SJCRH30 (cell line): ENCODE measurements around the gene FEZF2. TPM values are rescaled to one million over a fixed set of nuclear protein-coding genes. Genes with fewer than 3 reads are reported as not detected.
A peak's percentile ranks its signal among the peaks of the same experiment; 100 is the strongest.

Source experiments
- DNase-seq, 2 experiments: peaks; one replicate each; pipeline ENCODE4 v3.0.0-alpha.2; 2015 to 2020
- H3K27ac ChIP-seq: fragments of 250-450 bp; sonication (Bioruptor Pico); 2 replicates; pipeline ENCODE4 v1.5.1; 2020; ENCODE audit warnings: mild to moderate bottlenecking, moderate library complexity
- H3K27me3 ChIP-seq: fragments of 250-450 bp; sonication (Bioruptor Pico); 2 replicates; pipeline ENCODE4 v1.5.1; 2020; ENCODE audit warnings: mild to moderate bottlenecking, moderate library complexity
- H3K36me3 ChIP-seq: fragments of 250-450 bp; sonication (Bioruptor Pico); 2 replicates; pipeline ENCODE4 v1.5.1; 2020; ENCODE audit warnings: mild to moderate bottlenecking, moderate library complexity
- H3K4me1 ChIP-seq: fragments of 250-450 bp; sonication (Bioruptor Pico); 2 replicates; pipeline ENCODE4 v1.5.1; 2020; ENCODE audit warnings: mild to moderate bottlenecking, moderate library complexity
- H3K4me3 ChIP-seq: fragments of 250-450 bp; sonication (Bioruptor Pico); 2 replicates; pipeline ENCODE4 v1.5.1; 2020; ENCODE audit warnings: mild to moderate bottlenecking, moderate library complexity
- H3K9me3 ChIP-seq: fragments of 250-450 bp; sonication (Bioruptor Pico); replicated peaks from 2 replicates; pipeline ENCODE4 v1.5.1; 2020; ENCODE audit warnings: mild to moderate bottlenecking, moderate library complexity
- total RNA-seq: library from RNA; depleted of rRNA; stranded (reverse); fragments of >200 nt; shearing (Covaris generic); gene quantifications from 2 replicates; pipeline ENCODE4 v1.2.3, GENCODE V29; 2014

The FEZF2 gene
- total RNA-seq, 1 experiment from 2014 or later, result not detected

- H3K27me3 ChIP-seq, result no peaks in the 10 kb centered on the region
- no peaks in the 10 kb centered on the region for H3K9me3 ChIP-seq
- H3K36me3 ChIP-seq, result no peaks in the 10 kb centered on the region
- H3K4me1 ChIP-seq, result no peaks in the 10 kb centered on the region
- H3K4me3 ChIP-seq, result no peak overlapping the region
- DNase-seq, result no peak
- H3K27ac ChIP-seq, result no peak overlapping the region
Measured at GRCh38 chr3:62367763-62368195, 5.6 kb downstream of the FEZF2 start.

DNA sequence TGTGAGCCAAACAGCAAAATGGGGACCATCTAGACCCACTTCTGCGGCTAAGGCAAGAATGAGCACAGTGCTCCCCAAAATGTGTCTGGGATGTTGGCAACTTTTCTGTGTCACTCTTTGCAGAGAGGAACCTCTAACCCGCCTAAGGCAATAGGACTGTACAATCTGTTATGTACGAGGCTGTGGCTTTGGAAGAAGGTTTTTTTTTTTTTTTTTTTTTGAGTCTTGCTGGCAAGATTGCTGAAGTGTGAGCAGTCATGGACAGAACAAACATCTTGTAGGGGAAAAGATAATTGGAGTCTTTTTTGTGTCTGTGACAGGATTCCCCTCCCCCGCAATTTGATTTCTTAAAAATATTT is 7.2 kb downstream of the FEZF2 start:
- H3K4me1 ChIP-seq, result no peaks in the 10 kb centered on the region
- H3K9me3 ChIP-seq, result no peaks in the 10 kb centered on the region
- H3K27me3 ChIP-seq, result no peaks in the 10 kb centered on the region
- H3K27ac ChIP-seq, result no peak overlapping the region
- no peak for DNase-seq
- H3K36me3 ChIP-seq, result no peaks in the 10 kb centered on the region
- H3K4me3 ChIP-seq, result no peak overlapping the region

GRCh38 chr3:62365391-62366125 is 7.8 kb downstream of the FEZF2 start:
- Histone ChIP-seq H3K4me1 (no peaks in the 10 kb centered on the region), H3K27ac (no peak overlapping the region), H3K27me3 (no peaks in the 10 kb centered on the region), H3K36me3 (no peaks in the 10 kb centered on the region), H3K4me3 (no peak overlapping the region), H3K9me3 (no peaks in the 10 kb centered on the region)
- no peak for DNase-seq

GRCh38 chr3:62364191-62364590 is 9.2 kb downstream of the FEZF2 start:
- no peak overlapping the region for H3K27ac ChIP-seq
- no peak for DNase-seq
- H3K36me3 ChIP-seq, result no peaks in the 10 kb centered on the region
- H3K27me3 ChIP-seq, result no peaks in the 10 kb centered on the region
- no peaks in the 10 kb centered on the region for H3K9me3 ChIP-seq
- H3K4me3 ChIP-seq, result no peak overlapping the region
- H3K4me1 ChIP-seq, result no peaks in the 10 kb centered on the region

DNA sequence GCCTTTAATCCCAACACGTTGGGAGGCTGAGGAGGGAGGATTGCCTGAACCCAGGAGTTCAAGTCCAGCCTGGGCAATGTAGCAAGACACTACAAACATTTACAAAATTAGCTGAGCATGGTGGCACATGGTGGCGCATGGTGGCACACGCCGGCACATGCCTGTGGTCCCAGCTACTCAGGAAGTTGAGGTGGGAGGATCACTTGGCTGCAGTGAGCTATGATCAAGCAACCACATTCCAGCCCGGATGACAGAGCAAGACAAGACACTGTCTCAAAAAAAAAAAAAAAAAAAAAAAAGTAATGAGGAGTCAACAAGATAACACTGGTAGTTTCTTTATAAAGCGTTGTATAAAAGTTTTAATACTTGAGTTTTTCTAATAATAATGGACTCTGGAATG is 10.1 kb downstream of the FEZF2 start:
- H3K9me3 ChIP-seq, result no peaks in the 10 kb centered on the region
- H3K36me3 ChIP-seq, result no peaks in the 10 kb centered on the region
- no peaks in the 10 kb centered on the region for H3K27me3 ChIP-seq
- no peaks in the 10 kb centered on the region for H3K4me1 ChIP-seq
- no peak overlapping the region for H3K27ac ChIP-seq
- DNase-seq, result no peak
- no peak overlapping the region for H3K4me3 ChIP-seq

DNA sequence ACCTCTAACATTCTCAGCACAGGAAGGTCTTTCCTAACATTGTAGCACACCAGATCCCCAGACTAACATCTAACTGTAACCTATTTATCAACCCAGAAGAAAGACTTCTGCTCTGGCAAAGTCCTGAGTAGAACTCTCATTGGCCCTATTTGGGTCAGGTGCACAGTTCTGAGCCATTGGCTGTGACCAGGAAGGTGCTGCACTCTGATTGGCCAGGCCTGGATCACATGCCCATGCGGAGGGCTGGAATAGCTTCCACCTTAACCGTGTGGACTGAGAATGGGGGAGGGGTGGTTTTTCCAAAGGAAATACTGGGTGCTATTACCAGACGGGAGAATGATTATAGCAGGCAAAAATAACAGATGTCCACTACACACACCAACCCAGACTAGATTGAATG is 11.5 kb downstream of the FEZF2 start:
- Histone ChIP-seq H3K27me3 (no peaks in the 10 kb centered on the region), H3K9me3 (no peaks in the 10 kb centered on the region), H3K4me1 (no peaks in the 10 kb centered on the region), H3K36me3 (no peaks in the 10 kb centered on the region), H3K27ac (no peak overlapping the region), H3K4me3 (no peak overlapping the region)
- DNase-seq, result no peak

DNA sequence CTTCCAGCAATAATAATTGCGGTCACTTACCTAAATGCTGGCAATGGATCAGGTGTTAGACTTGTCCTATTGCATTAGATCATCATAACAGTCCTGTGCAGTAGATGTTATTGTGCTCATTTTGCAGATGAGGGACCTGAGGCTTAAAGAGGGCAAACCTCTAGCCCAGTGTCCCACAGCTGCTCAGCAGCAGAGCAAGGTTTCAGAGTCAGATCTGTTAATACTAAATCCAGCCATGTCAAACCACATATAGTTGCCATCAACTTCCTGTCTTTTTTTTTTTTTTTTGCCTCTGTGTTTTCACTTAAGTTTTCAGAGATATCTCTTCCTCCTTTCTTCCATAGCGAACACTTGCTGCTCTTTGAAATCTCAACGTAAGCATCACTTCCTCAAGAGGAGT is 12.1 kb downstream of the FEZF2 start:
- Histone ChIP-seq H3K27me3 (no peaks in the 10 kb centered on the region), H3K9me3 (no peaks in the 10 kb centered on the region), H3K36me3 (no peaks in the 10 kb centered on the region), H3K4me3 (no peak overlapping the region), H3K27ac (no peak overlapping the region), H3K4me1 (no peaks in the 10 kb centered on the region)
- no peak for DNase-seq

GRCh38 chr3:62359531-62359930 is 13.8 kb downstream of the FEZF2 start:
- no peaks in the 10 kb centered on the region for H3K36me3 ChIP-seq
- H3K27ac ChIP-seq, result no peak overlapping the region
- no peaks in the 10 kb centered on the region for H3K27me3 ChIP-seq
- no peaks in the 10 kb centered on the region for H3K9me3 ChIP-seq
- no peak for DNase-seq
- H3K4me1 ChIP-seq, result no peaks in the 10 kb centered on the region
- H3K4me3 ChIP-seq, result no peak overlapping the region

- Histone ChIP-seq H3K27me3 (no peaks in the 10 kb centered on the region), H3K27ac (no peak overlapping the region), H3K36me3 (no peaks in the 10 kb centered on the region), H3K9me3 (no peaks in the 10 kb centered on the region), H3K4me3 (no peak overlapping the region), H3K4me1 (no peaks in the 10 kb centered on the region)
- no peak for DNase-seq
Measured at GRCh38 chr3:62356356-62356755, 17.0 kb downstream of the FEZF2 start.

- Histone ChIP-seq H3K27me3 (no peaks in the 10 kb centered on the region), H3K27ac (no peak overlapping the region)
Measured at GRCh38 chr3:62355703-62356102, 17.6 kb downstream of the FEZF2 start.

DNA sequence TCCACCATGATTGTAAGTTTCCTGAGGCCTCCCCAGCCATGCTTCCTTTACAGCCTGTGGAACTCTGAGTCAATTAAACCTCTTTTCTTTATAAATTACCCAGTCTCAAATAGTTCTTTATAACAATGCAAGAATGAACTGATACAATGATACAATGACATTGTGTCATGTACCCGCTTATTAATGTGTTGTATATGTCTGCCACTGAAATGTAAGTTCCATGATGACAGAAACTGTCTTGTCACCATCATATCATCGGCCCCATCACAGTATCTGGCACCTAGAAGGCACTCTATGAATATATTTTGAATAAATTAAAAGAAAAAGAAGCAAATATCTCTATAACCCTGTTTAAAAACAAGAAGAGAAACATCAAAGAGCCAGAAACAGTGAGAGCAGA is 29.6 kb downstream of the FEZF2 start:
- Histone ChIP-seq H3K9me3 (no peaks in the 10 kb centered on the region), H3K27ac (no peak overlapping the region), H3K36me3 (no peaks in the 10 kb centered on the region), H3K27me3 (no peaks in the 10 kb centered on the region), H3K4me3 (no peak overlapping the region), H3K4me1 (no peaks in the 10 kb centered on the region)
- no peak for DNase-seq

More at GRCh38 chr3:62355703-62356102, 17.6 kb downstream of the FEZF2 start:
- no peak for DNase-seq
- Histone ChIP-seq H3K36me3 (no peaks in the 10 kb centered on the region), H3K9me3 (no peaks in the 10 kb centered on the region), H3K4me1 (no peaks in the 10 kb centered on the region), H3K4me3 (no peak overlapping the region)

- no peaks in the 10 kb centered on the region for H3K36me3 ChIP-seq
- peaks cover 7% of the 10 kb centered on the region; the same call in 1 of the 2 replicates for H3K4me1 ChIP-seq
- no peaks in the 10 kb centered on the region for H3K9me3 ChIP-seq
- H3K27me3 ChIP-seq, result no peaks in the 10 kb centered on the region
- no peak overlapping the region; the same call in 1 of the 2 replicates for H3K27ac ChIP-seq
- DNase-seq, result peak; percentile 7 to 58
- H3K4me3 ChIP-seq, result no peak overlapping the region
Measured at GRCh38 chr3:62335196-62335595, 38.2 kb downstream of the FEZF2 start.

- Histone ChIP-seq H3K27me3 (no peaks in the 10 kb centered on the region), H3K27ac (no peak overlapping the region), H3K36me3 (no peaks in the 10 kb centered on the region), H3K4me1 (peaks cover 7% of the 10 kb centered on the region; the same call in 1 of the 2 replicates), H3K4me3 (no peak overlapping the region), H3K9me3 (no peaks in the 10 kb centered on the region)
- peak in 1 of 2 experiments; percentile 33 for DNase-seq
Measured at GRCh38 chr3:62332835-62333244, 40.5 kb downstream of the FEZF2 start.

DNA sequence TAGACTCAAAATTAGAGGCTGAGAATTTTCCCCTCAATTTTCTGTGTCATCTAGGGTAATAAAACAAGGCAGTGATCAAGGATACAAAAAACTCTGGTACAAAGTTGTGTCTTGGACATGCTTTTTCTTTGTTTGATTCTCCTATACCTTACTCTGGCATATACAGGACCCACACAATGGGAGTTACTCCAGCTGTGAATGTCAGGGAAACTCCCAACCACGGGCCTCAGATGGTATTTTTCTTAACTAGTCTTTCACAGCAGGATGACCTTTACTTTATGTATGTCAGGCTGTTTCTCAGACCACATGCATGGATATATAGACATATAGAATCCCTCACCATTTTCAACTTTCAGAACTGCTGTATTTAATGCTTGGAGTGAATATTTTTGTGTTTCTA is 41.3 kb downstream of the FEZF2 start:
- peaks cover 7% of the 10 kb centered on the region; the same call in 1 of the 2 replicates for H3K4me1 ChIP-seq
- no peak for DNase-seq

DNA sequence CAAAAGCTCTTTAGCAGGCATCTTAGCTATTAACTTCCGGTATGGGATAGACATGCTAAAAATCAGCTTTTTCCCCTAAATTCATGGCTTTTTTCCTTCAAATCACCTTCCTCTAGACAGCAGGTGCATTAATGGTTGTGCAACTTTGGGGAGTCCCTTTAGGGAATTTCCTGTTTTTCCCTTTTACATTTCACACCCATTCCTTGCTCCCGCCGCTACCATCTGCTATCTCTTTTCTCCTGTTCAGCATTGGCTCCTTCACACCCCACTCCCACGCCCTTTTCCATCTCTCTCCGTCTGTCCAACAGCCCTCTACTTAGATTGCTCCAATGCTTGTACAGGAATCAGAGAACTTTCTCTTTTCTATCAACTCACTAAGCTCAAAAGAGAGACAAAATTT is 43.4 kb downstream of the FEZF2 start:
- H3K27ac ChIP-seq, result no peak overlapping the region
- H3K36me3 ChIP-seq, result no peaks in the 10 kb centered on the region
- H3K4me3 ChIP-seq, result no peak overlapping the region
- no peak for DNase-seq
- H3K4me1 ChIP-seq, result peaks cover 14% of the 10 kb centered on the region
- no peaks in the 10 kb centered on the region for H3K9me3 ChIP-seq
- no peaks in the 10 kb centered on the region for H3K27me3 ChIP-seq

More for the DNA sequence above, 41.3 kb downstream of the FEZF2 start:
- Histone ChIP-seq H3K27me3 (no peaks in the 10 kb centered on the region), H3K9me3 (no peaks in the 10 kb centered on the region), H3K4me3 (no peak overlapping the region), H3K27ac (no peak overlapping the region), H3K36me3 (no peaks in the 10 kb centered on the region)

- Histone ChIP-seq H3K4me1 (peaks cover 20% of the 10 kb centered on the region), H3K36me3 (no peaks in the 10 kb centered on the region), H3K27me3 (no peaks in the 10 kb centered on the region), H3K27ac (no peak overlapping the region), H3K9me3 (no peaks in the 10 kb centered on the region), H3K4me3 (no peak overlapping the region)
- no peak for DNase-seq
Measured at GRCh38 chr3:62325896-62326295, 47.5 kb downstream of the FEZF2 start.
